ENCODE measurements around the gene PTGFR.
A peak's percentile ranks its signal among the peaks of the same experiment; 100 is the strongest.

PTGFR gene, protein sequence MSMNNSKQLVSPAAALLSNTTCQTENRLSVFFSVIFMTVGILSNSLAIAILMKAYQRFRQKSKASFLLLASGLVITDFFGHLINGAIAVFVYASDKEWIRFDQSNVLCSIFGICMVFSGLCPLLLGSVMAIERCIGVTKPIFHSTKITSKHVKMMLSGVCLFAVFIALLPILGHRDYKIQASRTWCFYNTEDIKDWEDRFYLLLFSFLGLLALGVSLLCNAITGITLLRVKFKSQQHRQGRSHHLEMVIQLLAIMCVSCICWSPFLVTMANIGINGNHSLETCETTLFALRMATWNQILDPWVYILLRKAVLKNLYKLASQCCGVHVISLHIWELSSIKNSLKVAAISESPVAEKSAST

DNA sequence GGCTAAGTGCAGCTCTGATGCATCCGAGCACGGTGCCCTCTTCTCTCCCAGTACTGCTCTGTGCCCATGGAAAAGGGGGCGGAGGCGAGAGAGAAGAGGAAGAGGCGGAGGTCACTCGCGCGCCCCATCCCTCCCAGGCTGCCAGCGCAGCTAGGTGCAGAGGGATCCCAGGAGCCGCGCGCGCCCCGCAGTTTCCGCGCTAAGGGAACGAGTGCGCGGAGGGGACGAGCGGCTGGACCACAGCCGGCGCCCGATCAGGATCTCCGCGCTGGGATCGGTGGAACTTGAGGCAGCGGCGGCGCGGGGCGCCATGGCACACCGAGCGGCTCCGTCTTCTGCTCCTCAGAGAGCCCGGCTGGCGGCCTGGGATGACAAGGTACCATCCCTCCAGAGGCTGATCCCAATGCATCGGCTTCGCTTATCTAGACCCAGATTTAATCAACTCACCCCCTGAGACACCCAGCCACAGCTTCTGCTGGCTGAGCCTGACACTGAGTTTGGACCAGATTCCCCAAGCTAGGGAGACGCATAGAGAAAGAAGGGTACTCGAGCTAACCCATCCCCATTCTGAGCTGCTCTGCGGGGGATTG lies at the start of gene PTGFR:
Gene PTGFR, plus strand, starts transcription at position 114 of the 590 bp plus-strand sequence. CDS start 1,770 bp downstream, outside the sequence.
- H3K4me3 ChIP-seq (ENCODE audit: control insufficient read depth, low read depth, low read length): peak within 1 kb of the TSS; percentile 94
- TF ChIP-seq, protein P1, sequence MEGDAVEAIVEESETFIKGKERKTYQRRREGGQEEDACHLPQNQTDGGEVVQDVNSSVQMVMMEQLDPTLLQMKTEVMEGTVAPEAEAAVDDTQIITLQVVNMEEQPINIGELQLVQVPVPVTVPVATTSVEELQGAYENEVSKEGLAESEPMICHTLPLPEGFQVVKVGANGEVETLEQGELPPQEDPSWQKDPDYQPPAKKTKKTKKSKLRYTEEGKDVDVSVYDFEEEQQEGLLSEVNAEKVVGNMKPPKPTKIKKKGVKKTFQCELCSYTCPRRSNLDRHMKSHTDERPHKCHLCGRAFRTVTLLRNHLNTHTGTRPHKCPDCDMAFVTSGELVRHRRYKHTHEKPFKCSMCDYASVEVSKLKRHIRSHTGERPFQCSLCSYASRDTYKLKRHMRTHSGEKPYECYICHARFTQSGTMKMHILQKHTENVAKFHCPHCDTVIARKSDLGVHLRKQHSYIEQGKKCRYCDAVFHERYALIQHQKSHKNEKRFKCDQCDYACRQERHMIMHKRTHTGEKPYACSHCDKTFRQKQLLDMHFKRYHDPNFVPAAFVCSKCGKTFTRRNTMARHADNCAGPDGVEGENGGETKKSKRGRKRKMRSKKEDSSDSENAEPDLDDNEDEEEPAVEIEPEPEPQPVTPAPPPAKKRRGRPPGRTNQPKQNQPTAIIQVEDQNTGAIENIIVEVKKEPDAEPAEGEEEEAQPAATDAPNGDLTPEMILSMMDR (conservative IDR thresholded peaks at IDR 0.05; ENCODE audit: control insufficient read depth, insufficient read depth, low read depth, low read length): no peak
- peak; percentile 40 for DNase-seq (ENCODE audit: low read depth)

DNA sequence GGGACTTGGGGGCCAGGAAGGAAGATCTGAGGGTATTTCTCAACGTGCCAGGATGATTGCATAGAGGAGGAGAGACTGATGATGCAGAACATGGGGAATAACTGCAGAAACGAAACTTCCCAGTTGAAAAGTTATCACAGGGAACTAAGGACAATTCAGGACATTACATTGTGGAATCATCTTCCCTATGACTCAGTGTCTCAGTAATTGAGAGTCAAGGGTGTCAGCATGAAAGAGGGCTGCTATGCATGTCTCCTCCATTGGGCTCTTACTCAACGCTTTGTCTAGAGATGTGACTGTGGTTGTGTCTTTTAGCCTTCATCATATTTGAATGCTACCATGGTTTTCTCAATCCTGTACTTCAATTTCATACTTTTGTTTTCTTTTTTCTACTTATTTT lies 48.9 kb upstream of the PTGFR start:
- TF ChIP-seq, protein P1 (conservative IDR thresholded peaks at IDR 0.05; ENCODE audit: control insufficient read depth, insufficient read depth, low read depth, low read length): no peak
- DNase-seq (ENCODE audit: low read depth): peak; percentile 74
- no peak overlapping the region for H3K4me3 ChIP-seq (ENCODE audit: control insufficient read depth, low read depth, low read length)

DNA sequence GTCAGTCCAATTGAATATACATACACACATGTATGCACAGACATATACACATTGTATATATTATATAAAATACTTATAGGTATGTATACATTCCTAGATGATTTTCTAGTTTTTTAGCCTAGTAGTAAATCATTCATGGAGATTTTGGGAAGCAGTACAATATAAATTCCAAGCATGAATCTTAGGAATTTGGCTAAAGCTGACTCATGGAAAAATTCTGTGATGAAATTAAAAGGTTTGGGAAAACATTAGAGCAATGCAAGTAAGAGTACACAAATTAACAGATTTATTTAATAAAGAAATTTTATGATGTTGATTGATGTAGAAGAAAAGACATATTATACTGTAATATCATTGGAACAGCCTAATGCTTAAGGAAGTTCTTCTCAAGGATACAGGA lies 43.7 kb upstream of the PTGFR start:
- DNase-seq (ENCODE audit: low read depth): no peak
- no peak overlapping the region for H3K4me3 ChIP-seq (ENCODE audit: control insufficient read depth, low read depth, low read length)
- TF ChIP-seq, protein P1 (conservative IDR thresholded peaks at IDR 0.05; ENCODE audit: control insufficient read depth, insufficient read depth, low read depth, low read length): no peak

DNA sequence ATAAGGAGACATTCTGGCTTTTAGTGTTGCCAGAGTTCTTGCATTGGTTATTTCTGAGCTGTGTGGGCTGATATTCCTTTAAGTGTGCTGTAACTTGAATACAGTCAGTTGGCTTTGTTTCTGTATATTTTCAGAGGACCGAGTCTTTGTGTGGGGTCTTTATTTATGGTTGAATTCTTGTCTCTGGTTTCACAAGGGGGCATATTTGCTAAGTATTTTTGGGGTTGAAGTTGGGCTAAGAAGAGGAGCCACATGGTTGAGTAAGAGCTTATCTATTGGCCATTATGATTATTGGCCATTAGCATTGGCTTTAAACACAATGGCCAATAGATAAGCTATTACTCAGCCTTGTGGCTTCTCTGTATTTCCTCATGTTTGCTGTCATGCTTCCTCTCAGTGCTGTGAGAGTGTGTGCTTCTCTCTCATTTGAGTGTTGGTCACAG lies 26.3 kb upstream of the PTGFR start:
- TF ChIP-seq, protein P1 (conservative IDR thresholded peaks at IDR 0.05; ENCODE audit: control insufficient read depth, insufficient read depth, low read depth, low read length): no peak
- no peak overlapping the region for H3K4me3 ChIP-seq (ENCODE audit: control insufficient read depth, low read depth, low read length)
- DNase-seq (ENCODE audit: low read depth): peak; percentile 24

DNA sequence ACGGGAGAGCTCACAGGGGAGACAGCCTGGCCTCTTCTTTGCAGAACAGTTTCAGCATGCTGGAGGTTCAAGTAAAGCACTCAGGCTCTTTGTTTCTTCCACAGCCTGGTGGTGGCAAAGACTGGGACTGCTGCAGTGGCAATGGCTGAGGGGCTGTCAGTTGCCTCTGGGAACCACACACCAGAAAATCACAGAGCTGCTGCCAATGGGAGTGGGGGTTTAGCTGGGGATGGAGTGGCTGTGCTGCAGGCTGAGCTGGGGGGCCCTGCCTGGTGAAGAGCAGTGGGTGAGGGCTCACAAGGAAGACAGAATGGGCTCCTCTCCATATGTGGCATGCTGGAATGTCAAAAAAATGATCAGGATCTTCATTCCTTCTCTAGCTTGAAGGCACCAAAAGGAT lies 25.6 kb upstream of the PTGFR start:
- TF ChIP-seq, protein P1 (conservative IDR thresholded peaks at IDR 0.05; ENCODE audit: control insufficient read depth, insufficient read depth, low read depth, low read length): no peak

DNA sequence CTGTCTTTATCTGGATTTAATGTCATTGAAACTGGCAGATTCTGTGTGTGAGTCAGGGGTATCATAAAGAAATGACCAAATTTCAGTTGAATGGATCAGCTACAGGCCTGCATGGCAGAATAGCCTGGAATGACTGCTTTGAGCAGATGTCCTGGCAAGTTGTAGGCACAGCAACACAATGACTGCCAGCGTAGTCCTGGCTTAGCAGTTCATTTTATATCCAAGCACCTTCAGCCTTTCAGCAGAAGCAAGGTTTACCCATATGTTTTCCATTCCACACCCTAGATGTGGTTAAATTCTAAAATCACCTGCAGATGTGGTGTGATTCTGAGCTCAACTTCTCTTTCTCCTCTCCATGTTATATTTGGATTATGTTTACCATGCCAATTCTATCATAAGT lies 22.3 kb upstream of the PTGFR start:
- H3K4me3 ChIP-seq (ENCODE audit: control insufficient read depth, low read depth, low read length): no peak overlapping the region
- TF ChIP-seq, protein P1 (conservative IDR thresholded peaks at IDR 0.05; ENCODE audit: control insufficient read depth, insufficient read depth, low read depth, low read length): no peak
- DNase-seq (ENCODE audit: low read depth): peak; percentile 35

More for the DNA sequence above, 25.6 kb upstream of the PTGFR start:
- DNase-seq (ENCODE audit: low read depth): no peak
- no peak overlapping the region for H3K4me3 ChIP-seq (ENCODE audit: control insufficient read depth, low read depth, low read length)

All from fibroblast of mammary gland (primary cell).